Neural progenitor cell (in vitro differentiated cells): ENCODE data around the gene DOK7.

Experiments
- EZH2 ChIP-seq: fragments of 200-600 bp; sonication (generic); IDR thresholded peaks from 2 replicates; pipeline ENCODE4 v1.6.1; 2017; ENCODE audit warnings: antibody characterized with exemption, mild to moderate bottlenecking, moderate library complexity
- EZH2phosphoT487 ChIP-seq: fragments of 200-600 bp; sonication (generic); IDR thresholded peaks from 2 replicates; pipeline ENCODE4 v1.6.1; 2017; ENCODE audit warnings: antibody characterized with exemption
- TF ChIP-seq, protein P1 (sequence below): fragments of 200-600 bp; sonication (generic); IDR thresholded peaks from 2 replicates; pipeline ENCODE4 v1.5.1; 2017; ENCODE audit warnings: antibody characterized with exemption, mild to moderate bottlenecking

- no peak for TF ChIP-seq EZH2
- TF ChIP-seq, protein P1, sequence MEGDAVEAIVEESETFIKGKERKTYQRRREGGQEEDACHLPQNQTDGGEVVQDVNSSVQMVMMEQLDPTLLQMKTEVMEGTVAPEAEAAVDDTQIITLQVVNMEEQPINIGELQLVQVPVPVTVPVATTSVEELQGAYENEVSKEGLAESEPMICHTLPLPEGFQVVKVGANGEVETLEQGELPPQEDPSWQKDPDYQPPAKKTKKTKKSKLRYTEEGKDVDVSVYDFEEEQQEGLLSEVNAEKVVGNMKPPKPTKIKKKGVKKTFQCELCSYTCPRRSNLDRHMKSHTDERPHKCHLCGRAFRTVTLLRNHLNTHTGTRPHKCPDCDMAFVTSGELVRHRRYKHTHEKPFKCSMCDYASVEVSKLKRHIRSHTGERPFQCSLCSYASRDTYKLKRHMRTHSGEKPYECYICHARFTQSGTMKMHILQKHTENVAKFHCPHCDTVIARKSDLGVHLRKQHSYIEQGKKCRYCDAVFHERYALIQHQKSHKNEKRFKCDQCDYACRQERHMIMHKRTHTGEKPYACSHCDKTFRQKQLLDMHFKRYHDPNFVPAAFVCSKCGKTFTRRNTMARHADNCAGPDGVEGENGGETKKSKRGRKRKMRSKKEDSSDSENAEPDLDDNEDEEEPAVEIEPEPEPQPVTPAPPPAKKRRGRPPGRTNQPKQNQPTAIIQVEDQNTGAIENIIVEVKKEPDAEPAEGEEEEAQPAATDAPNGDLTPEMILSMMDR: no peak
- TF ChIP-seq EZH2phosphoT487: no peak
Observed at GRCh38 chr4:3502941-3503936, 40.1 kb downstream of the DOK7 start.
